Epidermal melanocyte (primary cell): ENCODE data around the gene BCKDHA.
"Not testable (repeated sequence)": the region's sequence is repeated elsewhere in the genome, so short reads cannot be mapped to it uniquely, and the experiment has no call there.

Source experiments
- DNase-seq: peaks from one replicate; pipeline ENCODE4 v3.0.0; 2011; ENCODE audit warnings: low spot score; ENCODE audit not compliant: insufficient read length

Gene BCKDHA

GRCh38 chr19:41443813-41444455, 46.3 kb downstream of the BCKDHA start:
- DNase-seq, result no peak

GRCh38 chr19:41445575-41445974, 48.0 kb downstream of the BCKDHA start:
- DNase-seq, result no peak

- no peak for DNase-seq
Measured at GRCh38 chr19:41447732-41448332, 50.2 kb downstream of the BCKDHA start.

GRCh38 chr19:41449079-41449864, 51.7 kb downstream of the BCKDHA start:
- DNase-seq, result peak; percentile 79

- DNase-seq, result no peak
Measured at GRCh38 chr19:41449865-41450178, 52.2 kb downstream of the BCKDHA start.

GRCh38 chr19:41452584-41453275, 55.1 kb downstream of the BCKDHA start:
- DNase-seq, result no peak

- DNase-seq, result no peak
Measured at GRCh38 chr19:41455936-41456335, 58.3 kb downstream of the BCKDHA start.

GRCh38 chr19:41456342-41456918, 58.8 kb downstream of the BCKDHA start:
- DNase-seq, result no peak

- DNase-seq, result no peak
Measured at GRCh38 chr19:41457241-41457640, 59.6 kb downstream of the BCKDHA start.

- DNase-seq, result no peak
Measured at GRCh38 chr19:41462497-41462896, 64.9 kb downstream of the BCKDHA start.

GRCh38 chr19:41463257-41464256, 65.9 kb downstream of the BCKDHA start:
- DNase-seq, result not testable (repeated sequence)
